ENCODE results near the gene OST4.

Gene OST4

GRCh38 chr2:27085673-27086089, 14.2 kb upstream of the OST4 start:
- H3K9me3 ChIP-seq (ENCODE audit: control insufficient read depth in 1 of 2, low read length in 2 of 2) = no peaks in the 10 kb centered on the region
- peaks cover 33 to 44% of the 10 kb centered on the region in 2 donors for H3K4me1 ChIP-seq (ENCODE audit: control insufficient read depth in 1 of 2, insufficient read depth in 2 of 2, low read length in 2 of 2)
- no peaks in the 10 kb centered on the region for H3K27me3 ChIP-seq (ENCODE audit: control insufficient read depth in 1 of 2, insufficient read depth in 2 of 2, low read length in 2 of 2)
- H3K27ac ChIP-seq (ENCODE audit: low read depth, low read length) = peak overlapping the region; percentile 85
- H3K9ac ChIP-seq (ENCODE audit: low read depth in 1 of 2, low read length in 2 of 2) = peak overlapping the region; percentile 58 to 76
- peak overlapping the region; percentile 76 to 78 for H3K4me3 ChIP-seq (ENCODE audit: low read depth in 1 of 2, low read length in 2 of 2)
- H3K36me3 ChIP-seq (ENCODE audit: control insufficient read depth in 1 of 2, insufficient read depth in 2 of 2, low read length in 2 of 2) = no peaks in the 10 kb centered on the region

- peak overlapping the region; percentile 76 to 78 for H3K4me3 ChIP-seq (ENCODE audit: low read depth in 1 of 2, low read length in 2 of 2)
- no peaks in the 10 kb centered on the region for H3K9me3 ChIP-seq (ENCODE audit: control insufficient read depth in 1 of 2, low read length in 2 of 2)
- peaks cover 34 to 49% of the 10 kb centered on the region in 2 donors for H3K4me1 ChIP-seq (ENCODE audit: control insufficient read depth in 1 of 2, insufficient read depth in 2 of 2, low read length in 2 of 2)
- H3K27ac ChIP-seq (ENCODE audit: low read depth, low read length) = peak overlapping the region; percentile 85
- no peaks in the 10 kb centered on the region for H3K27me3 ChIP-seq (ENCODE audit: control insufficient read depth in 1 of 2, insufficient read depth in 2 of 2, low read length in 2 of 2)
- no peaks in the 10 kb centered on the region for H3K36me3 ChIP-seq (ENCODE audit: control insufficient read depth in 1 of 2, insufficient read depth in 2 of 2, low read length in 2 of 2)
- peak overlapping the region; percentile 58 to 76 for H3K9ac ChIP-seq (ENCODE audit: low read depth in 1 of 2, low read length in 2 of 2)
These were observed 13.7 kb upstream of the OST4 start for GRCh38 chr2:27085062-27085672.

GRCh38 chr2:27084297-27085061, 13.0 kb upstream of the OST4 start:
- H3K9me3 ChIP-seq (ENCODE audit: control insufficient read depth in 1 of 2, low read length in 2 of 2) = no peaks in the 10 kb centered on the region
- no peaks in the 10 kb centered on the region for H3K27me3 ChIP-seq (ENCODE audit: control insufficient read depth in 1 of 2, insufficient read depth in 2 of 2, low read length in 2 of 2)
- no peaks in the 10 kb centered on the region for H3K36me3 ChIP-seq (ENCODE audit: control insufficient read depth in 1 of 2, insufficient read depth in 2 of 2, low read length in 2 of 2)
- no peak overlapping the region for H3K27ac ChIP-seq (ENCODE audit: low read depth, low read length)
- no peak overlapping the region for H3K4me3 ChIP-seq (ENCODE audit: low read depth in 1 of 2, low read length in 2 of 2)
- no peak overlapping the region for H3K9ac ChIP-seq (ENCODE audit: low read depth in 1 of 2, low read length in 2 of 2)
- peaks cover 34 to 47% of the 10 kb centered on the region in 2 donors for H3K4me1 ChIP-seq (ENCODE audit: control insufficient read depth in 1 of 2, insufficient read depth in 2 of 2, low read length in 2 of 2)

GRCh38 chr2:27083410-27084296, 12.2 kb upstream of the OST4 start:
- H3K27me3 ChIP-seq (ENCODE audit: control insufficient read depth in 1 of 2, insufficient read depth in 2 of 2, low read length in 2 of 2) = no peaks in the 10 kb centered on the region
- H3K4me1 ChIP-seq (ENCODE audit: control insufficient read depth in 1 of 2, insufficient read depth in 2 of 2, low read length in 2 of 2) = peaks cover 26 to 46% of the 10 kb centered on the region in 2 donors
- H3K4me3 ChIP-seq (ENCODE audit: low read depth in 1 of 2, low read length in 2 of 2) = no peak overlapping the region
- no peak overlapping the region for H3K9ac ChIP-seq (ENCODE audit: low read depth in 1 of 2, low read length in 2 of 2)
- H3K36me3 ChIP-seq (ENCODE audit: control insufficient read depth in 1 of 2, insufficient read depth in 2 of 2, low read length in 2 of 2) = no peaks in the 10 kb centered on the region
- H3K9me3 ChIP-seq (ENCODE audit: control insufficient read depth in 1 of 2, low read length in 2 of 2) = no peaks in the 10 kb centered on the region
- no peak overlapping the region for H3K27ac ChIP-seq (ENCODE audit: low read depth, low read length)

- Histone ChIP-seq H3K9ac (ENCODE audit: low read depth in 1 of 2, low read length in 2 of 2) (no peak overlapping the region), H3K9me3 (ENCODE audit: control insufficient read depth in 1 of 2, low read length in 2 of 2) (no peaks in the 10 kb centered on the region), H3K27ac (ENCODE audit: low read depth, low read length) (no peak overlapping the region), H3K27me3 (ENCODE audit: control insufficient read depth in 1 of 2, insufficient read depth in 2 of 2, low read length in 2 of 2) (no peaks in the 10 kb centered on the region), H3K4me3 (ENCODE audit: low read depth in 1 of 2, low read length in 2 of 2) (no peak overlapping the region), H3K36me3 (ENCODE audit: control insufficient read depth in 1 of 2, insufficient read depth in 2 of 2, low read length in 2 of 2) (no peaks in the 10 kb centered on the region), H3K4me1 (ENCODE audit: control insufficient read depth in 1 of 2, insufficient read depth in 2 of 2, low read length in 2 of 2) (peaks cover 25 to 47% of the 10 kb centered on the region in 2 donors)
These were observed 11.4 kb upstream of the OST4 start for GRCh38 chr2:27082773-27083409.

GRCh38 chr2:27081984-27082772, 10.7 kb upstream of the OST4 start:
- no peak overlapping the region for H3K27ac ChIP-seq (ENCODE audit: low read depth, low read length)
- peak overlapping the region in 1 of 2 donors; percentile 46 for H3K4me3 ChIP-seq (ENCODE audit: low read depth in 1 of 2, low read length in 2 of 2)
- no peak overlapping the region for H3K9ac ChIP-seq (ENCODE audit: low read depth in 1 of 2, low read length in 2 of 2)
- H3K36me3 ChIP-seq (ENCODE audit: control insufficient read depth in 1 of 2, insufficient read depth in 2 of 2, low read length in 2 of 2) = no peaks in the 10 kb centered on the region
- peaks cover 25 to 43% of the 10 kb centered on the region in 2 donors for H3K4me1 ChIP-seq (ENCODE audit: control insufficient read depth in 1 of 2, insufficient read depth in 2 of 2, low read length in 2 of 2)
- H3K9me3 ChIP-seq (ENCODE audit: control insufficient read depth in 1 of 2, low read length in 2 of 2) = no peaks in the 10 kb centered on the region
- H3K27me3 ChIP-seq (ENCODE audit: control insufficient read depth in 1 of 2, insufficient read depth in 2 of 2, low read length in 2 of 2) = no peaks in the 10 kb centered on the region

GRCh38 chr2:27080603-27080936, 9.1 kb upstream of the OST4 start:
- H3K4me3 ChIP-seq (ENCODE audit: low read depth in 1 of 2, low read length in 2 of 2) = peak overlapping the region; percentile 55 to 57
- no peaks in the 10 kb centered on the region for H3K9me3 ChIP-seq (ENCODE audit: control insufficient read depth in 1 of 2, low read length in 2 of 2)
- H3K27ac ChIP-seq (ENCODE audit: low read depth, low read length) = peak overlapping the region; percentile 14
- H3K36me3 ChIP-seq (ENCODE audit: control insufficient read depth in 1 of 2, insufficient read depth in 2 of 2, low read length in 2 of 2) = no peaks in the 10 kb centered on the region
- H3K9ac ChIP-seq (ENCODE audit: low read depth in 1 of 2, low read length in 2 of 2) = peak overlapping the region; percentile 16 to 33
- peaks cover 27 to 39% of the 10 kb centered on the region in 2 donors for H3K4me1 ChIP-seq (ENCODE audit: control insufficient read depth in 1 of 2, insufficient read depth in 2 of 2, low read length in 2 of 2)
- no peaks in the 10 kb centered on the region for H3K27me3 ChIP-seq (ENCODE audit: control insufficient read depth in 1 of 2, insufficient read depth in 2 of 2, low read length in 2 of 2)

- H3K27ac ChIP-seq (ENCODE audit: low read depth, low read length) = no peak overlapping the region
- H3K9me3 ChIP-seq (ENCODE audit: control insufficient read depth in 1 of 2, low read length in 2 of 2) = no peaks in the 10 kb centered on the region
- peak overlapping the region; percentile 55 to 57 for H3K4me3 ChIP-seq (ENCODE audit: low read depth in 1 of 2, low read length in 2 of 2)
- no peaks in the 10 kb centered on the region for H3K36me3 ChIP-seq (ENCODE audit: control insufficient read depth in 1 of 2, insufficient read depth in 2 of 2, low read length in 2 of 2)
- peak overlapping the region; percentile 16 to 57 for H3K9ac ChIP-seq (ENCODE audit: low read depth in 1 of 2, low read length in 2 of 2)
- H3K27me3 ChIP-seq (ENCODE audit: control insufficient read depth in 1 of 2, insufficient read depth in 2 of 2, low read length in 2 of 2) = no peaks in the 10 kb centered on the region
- peaks cover 25 to 35% of the 10 kb centered on the region in 2 donors for H3K4me1 ChIP-seq (ENCODE audit: control insufficient read depth in 1 of 2, insufficient read depth in 2 of 2, low read length in 2 of 2)
These were observed 8.7 kb upstream of the OST4 start for GRCh38 chr2:27080140-27080469.
